Calu3 (cell line): ENCODE results near the gene A3GALT2. TPM values are rescaled to one million over a fixed set of nuclear protein-coding genes. Genes with fewer than 3 reads are reported as not detected.

ENCODE experiments used
- BruUV-seq: library from RNA; stranded (reverse); fragments of 400-500 nt; replicated peaks from 2 replicates; lab custom pipeline; 2021; lab: Mats Ljungman, UMichigan
- CTCF ChIA-PET: fragments of 300-600 bp; sonication (Branson Sonifier 250); formaldehyde crosslinking; loops from one replicate; lab custom pipeline; 2022; ENCODE audit warnings: antibody characterized with exemption; lab: Charles Lee
- DNase-seq: peaks from one replicate; pipeline ENCODE4 v3.0.0; 2022
- H3K27ac Mint-ChIP-seq: one replicate; pipeline ENCODE4 v1.8.0; 2022; ENCODE audit warnings: mixed read lengths; ENCODE audit not compliant: unreplicated experiment
- H3K27me3 Mint-ChIP-seq: one replicate; pipeline ENCODE4 v1.8.0; 2022; ENCODE audit warnings: mixed read lengths; ENCODE audit not compliant: unreplicated experiment
- H3K36me3 Mint-ChIP-seq: one replicate; pipeline ENCODE4 v1.8.0; 2022; ENCODE audit warnings: mild to moderate bottlenecking, moderate library complexity, mixed read lengths; ENCODE audit not compliant: insufficient read depth, unreplicated experiment
- H3K4me1 Mint-ChIP-seq: one replicate; pipeline ENCODE4 v1.8.0; 2022; ENCODE audit warnings: mild to moderate bottlenecking, low read depth, mixed read lengths; ENCODE audit not compliant: unreplicated experiment
- H3K4me3 Mint-ChIP-seq: one replicate; pipeline ENCODE4 v1.8.0; 2022; ENCODE audit warnings: mild to moderate bottlenecking, low read depth, moderate library complexity, mixed read lengths; ENCODE audit not compliant: unreplicated experiment
- H3K9me3 Mint-ChIP-seq: one replicate; pipeline ENCODE4 v1.8.0; 2022; ENCODE audit warnings: low read depth, mixed read lengths; ENCODE audit not compliant: unreplicated experiment
- CTCF ChIP-seq: fragments of 200-600 bp; IDR thresholded peaks from one replicate; pipeline ENCODE4 v1.8.0; 2022; ENCODE audit warnings: antibody characterized with exemption; ENCODE audit not compliant: unreplicated experiment
- intact Hi-C: fragments of 100-400 bp; cut with micrococcal nuclease; formaldehyde crosslinking; loops from one replicate; pipeline ENCODE4 v1.10.0; 2022; ENCODE audit not compliant: unreplicated experiment
- total RNA-seq: library from RNA; stranded (reverse); gene quantifications from 2 replicates; pipeline ENCODE4 v1.2.3, GENCODE V29; 2022

A3GALT2 gene
- total RNA-seq, 1 experiment from 2014 or later: not detected

GRCh38 chr1:33324677-33325575, 4.0 kb upstream of the A3GALT2 start:
- TF ChIP-seq CTCF: no peak
- intact Hi-C loops: no loop called here
- Mint-ChIP-seq H3K4me1 (no peaks in the 10 kb centered on the region), H3K4me3 (no peak overlapping the region), H3K27ac (no peak overlapping the region), H3K36me3 (peaks cover 69% of the 10 kb centered on the region), H3K9me3 (no peaks in the 10 kb centered on the region), H3K27me3 (no peaks in the 10 kb centered on the region)
- no TSS peak for BruUV-seq
- CTCF ChIA-PET: no interaction called here
- no peak for DNase-seq

- BruUV-seq: TSS peak; percentile 12
- no peak overlapping the region for H3K4me3 Mint-ChIP-seq
- H3K9me3 Mint-ChIP-seq: no peaks in the 10 kb centered on the region
- no peaks in the 10 kb centered on the region for H3K4me1 Mint-ChIP-seq
- H3K27me3 Mint-ChIP-seq: no peaks in the 10 kb centered on the region
- TF ChIP-seq CTCF: no peak
- H3K27ac Mint-ChIP-seq: no peak overlapping the region
- CTCF ChIA-PET: no interaction called here
- intact Hi-C loops: no loop called here
- peaks cover 62% of the 10 kb centered on the region for H3K36me3 Mint-ChIP-seq
- DNase-seq: no peak
These were observed 3.0 kb upstream of the A3GALT2 start for GRCh38 chr1:33323663-33324477.

DNA sequence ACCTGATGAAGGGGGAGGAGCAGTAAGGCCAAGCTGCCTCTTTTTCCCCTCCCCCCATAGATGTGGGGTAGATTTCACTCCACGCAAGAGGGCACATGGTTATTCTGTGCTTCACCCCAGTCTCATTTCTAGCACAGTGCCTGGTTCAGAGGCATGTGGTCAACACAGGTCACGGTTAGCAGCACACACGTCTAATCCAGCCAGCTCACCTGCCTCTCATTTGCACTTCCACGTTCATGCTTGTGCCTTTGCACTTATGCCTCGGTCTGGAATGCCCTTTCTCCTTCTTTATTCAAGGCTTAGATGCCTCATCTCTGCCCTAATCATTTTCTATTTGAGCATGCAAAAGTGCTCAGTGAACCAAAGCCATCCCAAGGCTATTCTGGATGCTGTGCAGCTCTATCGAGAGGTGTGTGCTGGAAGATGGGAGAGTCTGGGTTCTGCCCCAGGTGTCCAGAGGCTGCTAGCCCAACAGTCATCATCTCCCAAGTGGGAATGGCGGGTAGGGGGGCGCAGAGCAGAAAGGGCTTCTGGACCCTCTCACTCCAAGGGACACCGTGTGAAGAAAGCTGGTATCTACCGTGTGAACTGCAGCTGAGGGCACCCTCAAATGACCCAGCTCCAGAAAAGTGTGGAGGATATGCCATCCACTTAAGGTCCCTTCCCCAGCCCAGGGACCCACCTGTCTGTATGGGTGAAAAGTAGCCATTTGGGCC, 2.1 kb upstream of the A3GALT2 start:
- DNase-seq: no peak
- Mint-ChIP-seq H3K4me1 (no peaks in the 10 kb centered on the region), H3K27ac (no peak overlapping the region), H3K27me3 (no peaks in the 10 kb centered on the region), H3K9me3 (no peaks in the 10 kb centered on the region), H3K36me3 (peaks cover 56% of the 10 kb centered on the region), H3K4me3 (no peak overlapping the region)
- intact Hi-C loops: no loop called here
- CTCF ChIA-PET: interaction anchor here (0.8 kb wide), 1 partner anchor 97 kb away, joined by 3 read pairs; no protein-coding TSS in a partner anchor
- TF ChIP-seq CTCF: no peak
- BruUV-seq: no TSS peak

GRCh38 chr1:33322109-33322508, 1.2 kb upstream of the A3GALT2 start:
- Mint-ChIP-seq H3K27me3 (no peaks in the 10 kb centered on the region), H3K36me3 (peaks cover 49% of the 10 kb centered on the region), H3K27ac (no peak overlapping the region), H3K9me3 (no peaks in the 10 kb centered on the region), H3K4me3 (no peak overlapping the region), H3K4me1 (no peaks in the 10 kb centered on the region)
- intact Hi-C loops: no loop called here
- CTCF ChIA-PET: no interaction called here
- DNase-seq: no peak
- TF ChIP-seq CTCF: no peak
- no TSS peak for BruUV-seq
